HepG2 (cell line): Measurements from ENCODE around the gene UGT1A7. TPM values are rescaled to one million over a fixed set of nuclear protein-coding genes. Genes with fewer than 3 reads are reported as not detected.

ENCODE experiments used
- ATAC-seq: fragments of 200-7000 bp; cut with Tn5 transposase; 3 replicates; pipeline ENCODE4 v1.9.1; 2020; ENCODE audit warnings: mild to moderate bottlenecking, moderate library complexity
- BruUV-seq: library from RNA; stranded (reverse); fragments of 400-500 nt; replicated peaks from 2 replicates; lab custom pipeline; 2021; lab: Mats Ljungman, UMichigan
- CTCF ChIA-PET: fragments of 300-600 bp; formaldehyde crosslinking; extraction: SDS; loops from one replicate; lab custom pipeline; 2021; ENCODE audit warnings: low total read pairs, inconsistent platforms, low intra/inter-chr PET ratio; lab: Yijun Ruan, JAX
- POLR2A ChIA-PET: fragments of 350-600 bp; sonication (Branson Sonifier 250); formaldehyde crosslinking; loops from one replicate; lab custom pipeline; 2020; ENCODE audit warnings: antibody characterized with exemption, inconsistent platforms; lab: Yijun Ruan, JAX
- DNase-seq: peaks from one replicate; pipeline ENCODE4 v3.0.0-alpha.2; 2015; ENCODE audit warnings: low spot score
- FAIRE-seq: peaks from 3 replicates; lab custom pipeline; 2011; peaks lifted over from hg19 to GRCh38; lab: Jason Lieb, UNC
- H2AFZ ChIP-seq: one replicate; pipeline ENCODE4 v1.6.1; 2011; ENCODE audit warnings: low read length, inconsistent platforms
- H3K27ac ChIP-seq: fragments of 300-600 bp; 3 replicates; pipeline ENCODE4 v1.8.0; 2011; ENCODE audit warnings: mixed run types, mild to moderate bottlenecking, mixed read lengths, low read length, inconsistent platforms; ENCODE audit not compliant: insufficient read depth; ENCODE audit errors: extremely low read length
- H3K27me3 ChIP-seq, 2 experiments: fragments of 200-600 bp in 1 of 2; 2 replicates in 1 of 2; 3 replicates in 1 of 2; pipeline versions ENCODE4 v1.6.0 to v1.8.0; 2011; ENCODE audit warnings: low read length in 2 of 2, mild to moderate bottlenecking in 2 of 2, moderate library complexity in 2 of 2, inconsistent platforms in 1 of 2; ENCODE audit not compliant: insufficient read depth in 2 of 2, control insufficient read depth in 1 of 2
- H3K36me3 ChIP-seq, 2 experiments: fragments of 200-600 bp in 1 of 2; replicated peaks in 1 of 2; 2 replicates in 1 of 2; 3 replicates in 1 of 2; pipeline versions ENCODE4 v1.5.1 to v1.8.0; 2011; ENCODE audit warnings: low read length in 2 of 2, inconsistent platforms in 1 of 2; ENCODE audit not compliant: insufficient read depth in 2 of 2, control insufficient read depth in 1 of 2
- H3K4me1 ChIP-seq: 2 replicates; pipeline ENCODE4 v1.5.1; 2012; ENCODE audit warnings: low read length, inconsistent platforms; ENCODE audit not compliant: insufficient read depth
- H3K4me2 ChIP-seq: 2 replicates; pipeline ENCODE4 v1.6.0; 2011; ENCODE audit warnings: low read depth, low read length, inconsistent platforms
- H3K4me3 ChIP-seq, 3 experiments: fragments of 200-600 bp in 1 of 3; sonication (generic), shearing (Covaris generic) in 1 of 3; replicated peaks in 1 of 3; 2 replicates each; pipeline ENCODE4 v1.5.1; 2011 to 2016; ENCODE audit warnings: low read length in 3 of 3, inconsistent platforms in 2 of 3, low read depth in 2 of 3, mild to moderate bottlenecking in 2 of 3, control low read depth in 1 of 3, mixed read lengths in 1 of 3; ENCODE audit not compliant: insufficient read depth in 1 of 3
- H3K79me2 ChIP-seq: one replicate; pipeline ENCODE4 v1.6.1; 2011; ENCODE audit warnings: low read length, inconsistent platforms; ENCODE audit not compliant: insufficient read depth
- H3K9ac ChIP-seq: 2 replicates; pipeline ENCODE4 v1.6.0; 2011; ENCODE audit warnings: mild to moderate bottlenecking, low read depth, low read length, inconsistent platforms; ENCODE audit not compliant: insufficient read depth
- H3K9me3 ChIP-seq: 2 replicates; pipeline ENCODE4 v1.5.1; 2012; ENCODE audit warnings: mild to moderate bottlenecking, low read length
- H4K20me1 ChIP-seq: 2 replicates; pipeline ENCODE4 v1.6.0; 2011; ENCODE audit warnings: inconsistent platforms, mild to moderate bottlenecking, low read length, moderate library complexity; ENCODE audit not compliant: insufficient read depth
- KMT2B ChIP-seq: IDR thresholded peaks from 2 replicates; pipeline ENCODE4 v1.6.1; 2016; ENCODE audit warnings: missing genetic modification reagents, missing compliant biosample characterization
- MZF1 ChIP-seq: sonication (generic); formaldehyde crosslinking; IDR thresholded peaks from 2 replicates; pipeline ENCODE4 v1.8.1; 2023; ENCODE audit warnings: mild to moderate bottlenecking, missing genetic modification reagents, borderline replicate concordance
- ZMYM3 ChIP-seq: sonication (generic); formaldehyde crosslinking; IDR thresholded peaks from 2 replicates; pipeline ENCODE4 v1.5.1; 2020; ENCODE audit warnings: mild to moderate bottlenecking, missing genetic modification reagents
- ZNF329 ChIP-seq: sonication (generic); formaldehyde crosslinking; IDR thresholded peaks from 2 replicates; pipeline ENCODE4 v1.9.0; 2021; ENCODE audit warnings: low read depth, mild to moderate bottlenecking, missing genetic modification reagents
- ZNF609 ChIP-seq: sonication (generic); formaldehyde crosslinking; IDR thresholded peaks from 2 replicates; pipeline ENCODE4 v1.4.0; 2020; ENCODE audit warnings: mild to moderate bottlenecking, missing genetic modification reagents, borderline replicate concordance
- ZSCAN31 ChIP-seq: sonication (generic); formaldehyde crosslinking; IDR thresholded peaks from 2 replicates; pipeline ENCODE4 v1.5.0; 2020; ENCODE audit warnings: low read depth, mild to moderate bottlenecking, missing genetic modification reagents
- WGBS: methylation state at CpG from one replicate; pipeline ENCODE4 v1.1.6; 2017; ENCODE audit warnings: low lambda C conversion rate; 5-methylcytosine and 5-hydroxymethylcytosine counted together
- in situ Hi-C: cut with HindIII; loops from 2 replicates; pipeline ENCODE4 v1.10.0; 2017; ENCODE audit warnings: low pct_unique_long_range_greater_than_20kb; ENCODE audit not compliant: extremely low pct_ligation_motif_present
- intact Hi-C: fragments of 100-400 bp; cut with micrococcal nuclease; formaldehyde crosslinking; loops from one replicate; pipeline ENCODE4 v1.10.0; 2022; ENCODE audit not compliant: unreplicated experiment
- polyA plus RNA-seq, 8 experiments: library from polyadenylated mRNA; depleted of rRNA in 3 of 8; stranded (reverse) in 7 of 8; unstranded in 1 of 8; fragments of >200 nt; fragmentation: Illumina TruSeq in 4 of 8; extraction: Trizol in 4 of 8; gene quantifications; 2 replicates each; pipeline versions ENCODE4 v1.2.1 to v1.2.3, GENCODE V29; 2011 to 2016; ENCODE audit warnings: low read depth in 4 of 8, missing spikeins in 1 of 8, mixed read lengths in 1 of 8; ENCODE audit not compliant: insufficient read depth in 1 of 8
- total RNA-seq, 5 experiments: library from RNA; depleted of rRNA; stranded (reverse); fragments of >200 nt; fragmentation: Illumina TruSeq; extraction: Trizol; gene quantifications; 2 replicates each; pipeline ENCODE4 v1.2.3, GENCODE V29; 2016; ENCODE audit warnings: low read depth in 1 of 5

UGT1A7 gene
- total and polyA plus RNA-seq, 2 of the 13 experiments (the other 11 are each of a cell fraction or from before 2014, with no cell fraction given): not detected

- TF ChIP-seq ZNF609 (CRISPR knock-in tag): no peak
- no peak for TF ChIP-seq KMT2B (CRISPR knock-in tag)
- TF ChIP-seq MZF1 (CRISPR knock-in tag): no peak
Measured at GRCh38 chr2:233791883-233792329, 110.2 kb downstream of the UGT1A7 start (continued).

- Histone ChIP-seq H3K9me3 (no peaks in the 10 kb centered on the region), H3K79me2 (no peaks in the 10 kb centered on the region), H4K20me1 (no peaks in the 10 kb centered on the region), H2AFZ (no peak overlapping the region), H3K4me1 (peaks cover 14% of the 10 kb centered on the region; the same call in 1 of the 2 replicates), H3K36me3 (no peaks in the 10 kb centered on the region), H3K9ac (no peak overlapping the region), H3K27ac (no peak overlapping the region), H3K4me3 (no peak overlapping the region), H3K4me2 (no peak overlapping the region), H3K27me3 (peaks cover 7 to 44% of the 10 kb centered on the region in 2 experiments; a peak in 3 of 5 replicates)
- no TSS peak for BruUV-seq
- no peak for DNase-seq
- ChIA-PET CTCF (no interaction called here), POLR2A (no interaction called here)
- no peak for TF ChIP-seq ZSCAN31 (CRISPR knock-in tag)
- TF ChIP-seq ZMYM3: 0 out of 2 replicates have a peak, but pooled peaks have one; percentile 10
- TF ChIP-seq ZNF329: peak; percentile 98
- intact Hi-C loops (no loop called here), in situ Hi-C loops (no loop called here)
- no peak for FAIRE-seq
- 76% methylated on average over 7 of the region's 7 CpGs for WGBS
- ATAC-seq: no peak
Measured at GRCh38 chr2:233792720-233793119, 111.0 kb downstream of the UGT1A7 start.
